Keratinocyte (primary cell): Measurements from ENCODE around the gene SCP2.

ENCODE experiments used
- CTCF ChIP-seq, 3 experiments: IDR thresholded peaks in 1 of 3; conservative IDR thresholded peaks in 1 of 3; optimal IDR thresholded peaks in 1 of 3; 2 replicates in 2 of 3; 3 replicates in 1 of 3; pipeline versions ENCODE3 to v1.5.1; 2011; ENCODE audit warnings: low read length in 3 of 3, mild to moderate bottlenecking in 3 of 3, moderate library complexity in 2 of 3, control low read depth in 1 of 3, inconsistent platforms in 1 of 3; ENCODE audit not compliant: insufficient read depth in 2 of 3; ENCODE audit errors: extremely low read depth in 1 of 3
- EZH2 ChIP-seq: IDR thresholded peaks from one replicate; pipeline ENCODE4 v1.6.1; 2012; ENCODE audit warnings: inconsistent platforms, mild to moderate bottlenecking, low read length, moderate library complexity

- TF ChIP-seq CTCF (optimal IDR thresholded peaks at IDR 0.05 in 1 of 3, IDR thresholded peaks at IDR 0.05 in 1 of 3, conservative IDR thresholded peaks at IDR 0.05 in 1 of 3; ENCODE audit: extremely low read depth in 1 of 3, insufficient read depth in 2 of 3, low read length in 3 of 3) (no peak), EZH2 (no peak)
These were observed 147.5 kb downstream of the SCP2 start for GRCh38 chr1:53074313-53075154.
